ENCODE results near the gene ZDHHC20. TPM values are rescaled to one million over a fixed set of nuclear protein-coding genes. Genes with fewer than 3 reads are reported as not detected.
"Not testable (repeated sequence)": the region's sequence is repeated elsewhere in the genome, so short reads cannot be mapped to it uniquely, and the experiment has no call there.

ZDHHC20 gene
- polyA plus RNA-seq, 4 donors = 17.8 to 68.8 (median 23.1) TPM

DNA sequence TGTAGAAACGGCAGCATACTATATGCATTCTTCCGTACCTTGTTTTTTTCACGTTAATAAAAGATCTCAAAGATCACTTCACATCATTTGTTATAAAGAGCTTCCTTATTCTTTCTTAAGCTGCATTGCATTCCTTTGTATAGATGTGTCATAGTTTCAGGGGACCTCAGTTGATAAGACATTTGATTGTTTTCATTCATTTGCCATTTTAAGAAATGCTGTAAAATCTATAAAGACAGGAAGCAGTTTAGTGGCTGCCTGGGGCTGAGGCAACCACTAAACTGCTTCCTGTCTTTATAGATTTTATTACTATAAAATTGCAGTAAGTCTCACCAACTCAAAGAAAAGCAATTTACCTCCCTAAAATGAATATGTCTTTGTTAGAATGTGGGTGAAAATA, 59.4 kb downstream of the ZDHHC20 start:
- FAIRE-seq = no peak
- Histone ChIP-seq H3K27ac (ENCODE audit: low read depth in 1 of 3, low read length in 2 of 3) (no peak overlapping the region), H3K27me3 (ENCODE audit: control insufficient read depth in 3 of 3, insufficient read depth in 3 of 3, low read length in 3 of 3) (no peaks in the 10 kb centered on the region), H3K9me3 (ENCODE audit: control insufficient read depth in 2 of 2, insufficient read depth in 1 of 2, low read depth in 1 of 2, low read length in 1 of 2) (no peaks in the 10 kb centered on the region), H3K36me3 (ENCODE audit: control insufficient read depth in 3 of 3, insufficient read depth in 2 of 3, low read depth in 1 of 3, low read length in 3 of 3) (peaks cover 2 to 23% (median 3%) of the 10 kb centered on the region in 3 donors), H3K4me1 (ENCODE audit: control insufficient read depth in 3 of 3, insufficient read depth in 2 of 3, low read depth in 1 of 3, low read length in 2 of 3) (no peaks in the 10 kb centered on the region), H3K4me3 (ENCODE audit: low read depth in 1 of 3, low read length in 3 of 3) (no peak overlapping the region)
- WGBS, 3 donors = 65 to 77% (median 72%) methylated on average over 3 of the region's 3 CpGs
- DNase-seq = no peak

GRCh38 chr13:21395953-21396352, 63.1 kb downstream of the ZDHHC20 start:
- Histone ChIP-seq H3K27ac (ENCODE audit: low read depth in 1 of 3, low read length in 2 of 3) (no peak overlapping the region), H3K9me3 (ENCODE audit: control insufficient read depth in 2 of 2, insufficient read depth in 1 of 2, low read depth in 1 of 2, low read length in 1 of 2) (no peaks in the 10 kb centered on the region), H3K4me3 (ENCODE audit: low read depth in 1 of 3, low read length in 3 of 3) (no peak overlapping the region), H3K36me3 (ENCODE audit: control insufficient read depth in 3 of 3, insufficient read depth in 2 of 3, low read depth in 1 of 3, low read length in 3 of 3) (peaks cover 2 to 22% (median 4%) of the 10 kb centered on the region in 3 donors), H3K4me1 (ENCODE audit: control insufficient read depth in 3 of 3, insufficient read depth in 2 of 3, low read depth in 1 of 3, low read length in 2 of 3) (no peaks in the 10 kb centered on the region), H3K27me3 (ENCODE audit: control insufficient read depth in 3 of 3, insufficient read depth in 3 of 3, low read length in 3 of 3) (no peaks in the 10 kb centered on the region)
- FAIRE-seq (no peak), DNase-seq (no peak)
- WGBS, 3 donors = 68 to 89% (median 82%) methylated on average over 3 of the region's 3 CpGs

GRCh38 chr13:21389124-21389523, 70.0 kb downstream of the ZDHHC20 start:
- DNase-seq (no peak), FAIRE-seq (no peak)
- Histone ChIP-seq H3K27me3 (ENCODE audit: control insufficient read depth in 3 of 3, insufficient read depth in 3 of 3, low read length in 3 of 3) (no peaks in the 10 kb centered on the region), H3K36me3 (ENCODE audit: control insufficient read depth in 3 of 3, insufficient read depth in 2 of 3, low read depth in 1 of 3, low read length in 3 of 3) (peaks cover 0 to 19% (median 8%) of the 10 kb centered on the region in 3 donors), H3K9me3 (ENCODE audit: control insufficient read depth in 2 of 2, insufficient read depth in 1 of 2, low read depth in 1 of 2, low read length in 1 of 2) (peaks cover 0 to 2% of the 10 kb centered on the region in 2 donors), H3K27ac (ENCODE audit: low read depth in 1 of 3, low read length in 2 of 3) (no peak overlapping the region), H3K4me1 (ENCODE audit: control insufficient read depth in 3 of 3, insufficient read depth in 2 of 3, low read depth in 1 of 3, low read length in 2 of 3) (no peaks in the 10 kb centered on the region), H3K4me3 (ENCODE audit: low read depth in 1 of 3, low read length in 3 of 3) (no peak overlapping the region)
- 71 to 87% (median 84%) methylated on average over 2 of the region's 2 CpGs for WGBS, 3 donors

- H3K36me3 ChIP-seq (ENCODE audit: control insufficient read depth in 3 of 3, insufficient read depth in 2 of 3, low read depth in 1 of 3, low read length in 3 of 3) = peaks cover 8 to 17% (median 13%) of the 10 kb centered on the region in 3 donors
- no peak for DNase-seq
- no peak overlapping the region for H3K27ac ChIP-seq (ENCODE audit: low read depth in 1 of 3, low read length in 2 of 3)
- H3K4me1 ChIP-seq (ENCODE audit: control insufficient read depth in 3 of 3, insufficient read depth in 2 of 3, low read depth in 1 of 3, low read length in 2 of 3) = no peaks in the 10 kb centered on the region
- 94 to 100% (median 97%) methylated on average over 2 of the region's 2 CpGs for WGBS, 3 donors
- H3K9me3 ChIP-seq (ENCODE audit: control insufficient read depth in 2 of 2, insufficient read depth in 1 of 2, low read depth in 1 of 2, low read length in 1 of 2) = peaks cover 0 to 2% of the 10 kb centered on the region in 2 donors
- H3K27me3 ChIP-seq (ENCODE audit: control insufficient read depth in 3 of 3, insufficient read depth in 3 of 3, low read length in 3 of 3) = no peaks in the 10 kb centered on the region
- no peak for FAIRE-seq
- no peak overlapping the region for H3K4me3 ChIP-seq (ENCODE audit: low read depth in 1 of 3, low read length in 3 of 3)
Observed at GRCh38 chr13:21385710-21386109, 73.4 kb downstream of the ZDHHC20 start.

- FAIRE-seq = no peak
- no peak overlapping the region for H3K4me3 ChIP-seq (ENCODE audit: low read depth in 1 of 3, low read length in 3 of 3)
Observed at GRCh38 chr13:21383090-21383489, 76.0 kb downstream of the ZDHHC20 start.

DNA sequence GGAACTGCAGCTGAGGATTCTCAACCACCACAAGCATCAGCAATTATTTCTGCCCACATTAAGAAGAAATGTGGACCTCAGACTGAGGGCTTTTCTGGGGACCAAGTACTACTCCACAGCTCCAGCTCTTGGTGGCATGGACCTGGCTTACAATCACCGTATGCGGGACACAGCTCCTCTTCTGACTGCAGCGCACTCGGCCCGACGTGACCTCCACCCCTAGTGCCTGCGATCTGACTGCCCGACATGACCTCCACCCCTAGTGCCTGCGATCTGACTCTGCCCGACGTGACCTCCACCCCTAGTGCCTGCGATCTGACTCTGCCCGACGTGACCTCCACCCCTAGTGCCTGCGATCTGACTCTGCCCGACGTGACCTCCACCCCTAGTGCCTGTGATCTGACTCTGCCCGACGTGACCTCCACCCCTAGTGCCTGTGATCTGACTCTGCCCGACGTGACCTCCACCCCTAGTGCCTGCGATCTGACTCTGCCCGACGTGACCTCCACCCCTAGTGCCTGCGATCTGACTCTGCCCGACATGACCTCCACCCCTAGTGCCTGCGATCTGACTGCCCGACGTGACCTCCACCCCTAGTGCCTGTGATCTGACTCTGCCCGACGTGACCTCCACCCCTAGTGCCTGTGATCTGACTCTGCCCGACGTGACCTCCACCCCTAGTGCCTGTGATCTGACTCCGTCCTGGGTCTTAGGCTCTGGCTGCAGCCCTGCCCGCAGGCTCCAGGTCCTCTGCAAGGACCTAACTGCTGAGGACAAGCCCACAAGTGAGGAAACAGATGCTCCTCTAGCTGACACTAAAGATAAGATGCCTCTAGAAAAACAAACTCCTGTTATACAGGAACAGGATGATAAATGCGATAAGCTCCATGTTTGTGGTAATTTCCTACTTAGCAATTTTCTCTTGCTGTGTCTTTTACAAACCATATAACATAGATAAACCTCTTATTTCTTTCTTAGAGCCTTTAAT, 81.8 kb downstream of the ZDHHC20 start:
- not testable (repeated sequence) for H3K27me3 ChIP-seq (ENCODE audit: control insufficient read depth in 3 of 3, insufficient read depth in 3 of 3, low read length in 3 of 3); H3K4me3 ChIP-seq (ENCODE audit: low read depth in 1 of 3, low read length in 3 of 3); FAIRE-seq; H3K9me3 ChIP-seq (ENCODE audit: control insufficient read depth in 2 of 2, insufficient read depth in 1 of 2, low read depth in 1 of 2, low read length in 1 of 2); H3K27ac ChIP-seq (ENCODE audit: low read depth in 1 of 3, low read length in 2 of 3); H3K4me1 ChIP-seq (ENCODE audit: control insufficient read depth in 3 of 3, insufficient read depth in 2 of 3, low read depth in 1 of 3, low read length in 2 of 3); DNase-seq
- WGBS, 3 donors = 92% methylated on average over 33 to 36 of the region's 36 CpGs
- H3K36me3 ChIP-seq (ENCODE audit: control insufficient read depth in 3 of 3, insufficient read depth in 2 of 3, low read depth in 1 of 3, low read length in 3 of 3) = peaks cover 2 to 23% (median 11%) of the 10 kb centered on the region in 3 donors

More at GRCh38 chr13:21383090-21383489, 76.0 kb downstream of the ZDHHC20 start:
- peaks cover 8 to 20% (median 15%) of the 10 kb centered on the region in 3 donors for H3K36me3 ChIP-seq (ENCODE audit: control insufficient read depth in 3 of 3, insufficient read depth in 2 of 3, low read depth in 1 of 3, low read length in 3 of 3)
- peaks cover 0 to 2% of the 10 kb centered on the region in 2 donors for H3K9me3 ChIP-seq (ENCODE audit: control insufficient read depth in 2 of 2, insufficient read depth in 1 of 2, low read depth in 1 of 2, low read length in 1 of 2)
- no peaks in the 10 kb centered on the region for H3K4me1 ChIP-seq (ENCODE audit: control insufficient read depth in 3 of 3, insufficient read depth in 2 of 3, low read depth in 1 of 3, low read length in 2 of 3)
- no peak overlapping the region for H3K27ac ChIP-seq (ENCODE audit: low read depth in 1 of 3, low read length in 2 of 3)
- 78 to 88% (median 86%) methylated on average over 6 of the region's 6 CpGs for WGBS, 3 donors
- no peaks in the 10 kb centered on the region for H3K27me3 ChIP-seq (ENCODE audit: control insufficient read depth in 3 of 3, insufficient read depth in 3 of 3, low read length in 3 of 3)
- DNase-seq = no peak

GRCh38 chr13:21372530-21372929, 86.6 kb downstream of the ZDHHC20 start:
- DNase-seq = no peak
- 60 to 88% (median 61%) methylated on average over 1 of the region's 1 CpG for WGBS, 3 donors

DNA sequence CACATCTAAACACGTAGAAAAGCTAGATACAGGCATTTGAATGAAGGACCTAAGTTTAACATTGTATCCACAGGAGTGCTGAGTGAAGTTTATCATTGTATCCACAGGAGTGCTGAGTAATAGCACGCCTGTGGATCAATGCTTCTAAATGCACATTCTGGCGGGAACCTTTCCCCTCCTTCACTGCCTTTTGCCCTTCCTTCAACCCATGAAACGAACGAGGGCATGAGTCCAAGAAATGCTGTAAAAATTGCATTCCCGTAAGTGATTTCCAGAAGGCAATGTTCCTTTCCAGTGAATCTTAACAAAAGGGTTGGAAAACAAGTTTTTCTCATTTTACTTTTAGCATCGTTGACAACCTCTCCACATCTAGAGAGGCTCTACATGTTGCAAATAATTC, 88.1 kb downstream of the ZDHHC20 start:
- FAIRE-seq (no peak), DNase-seq (peak in 1 of 2 donors; percentile 6)
- Histone ChIP-seq H3K27me3 (ENCODE audit: control insufficient read depth in 3 of 3, insufficient read depth in 3 of 3, low read length in 3 of 3) (no peaks in the 10 kb centered on the region), H3K27ac (ENCODE audit: low read depth in 1 of 3, low read length in 2 of 3) (no peak overlapping the region), H3K9me3 (ENCODE audit: control insufficient read depth in 2 of 2, insufficient read depth in 1 of 2, low read depth in 1 of 2, low read length in 1 of 2) (no peaks in the 10 kb centered on the region), H3K4me3 (ENCODE audit: low read depth in 1 of 3, low read length in 3 of 3) (no peak overlapping the region), H3K4me1 (ENCODE audit: control insufficient read depth in 3 of 3, insufficient read depth in 2 of 3, low read depth in 1 of 3, low read length in 2 of 3) (no peaks in the 10 kb centered on the region), H3K36me3 (ENCODE audit: control insufficient read depth in 3 of 3, insufficient read depth in 2 of 3, low read depth in 1 of 3, low read length in 3 of 3) (peaks cover 0 to 5% (median 0%) of the 10 kb centered on the region in 3 donors)
- WGBS, 3 donors = 35 to 47% (median 37%) methylated on average over 7 of the region's 7 CpGs

More at GRCh38 chr13:21372530-21372929, 86.6 kb downstream of the ZDHHC20 start:
- no peak for FAIRE-seq
- no peak overlapping the region for H3K4me3 ChIP-seq (ENCODE audit: low read depth in 1 of 3, low read length in 3 of 3)
- H3K27ac ChIP-seq (ENCODE audit: low read depth in 1 of 3, low read length in 2 of 3) = no peak overlapping the region
- H3K27me3 ChIP-seq (ENCODE audit: control insufficient read depth in 3 of 3, insufficient read depth in 3 of 3, low read length in 3 of 3) = no peaks in the 10 kb centered on the region
- H3K36me3 ChIP-seq (ENCODE audit: control insufficient read depth in 3 of 3, insufficient read depth in 2 of 3, low read depth in 1 of 3, low read length in 3 of 3) = peaks cover 0 to 9% (median 2%) of the 10 kb centered on the region in 3 donors
- no peaks in the 10 kb centered on the region for H3K9me3 ChIP-seq (ENCODE audit: control insufficient read depth in 2 of 2, insufficient read depth in 1 of 2, low read depth in 1 of 2, low read length in 1 of 2)
- no peaks in the 10 kb centered on the region for H3K4me1 ChIP-seq (ENCODE audit: control insufficient read depth in 3 of 3, insufficient read depth in 2 of 3, low read depth in 1 of 3, low read length in 2 of 3)

Data from small intestine (tissue), 7 donors.